ENCODE data around the gene OPHN1. TPM values are rescaled to one million over a fixed set of nuclear protein-coding genes. Genes with fewer than 3 reads are reported as not detected.
"Not testable (repeated sequence)": the region's sequence is repeated elsewhere in the genome, so short reads cannot be mapped to it uniquely, and the experiment has no call there.

OPHN1 gene
- polyA plus RNA-seq, 1 donor = 5.6 TPM

- DNase-seq = no peak
- no CpG with 5 or more reads among the region's 6 CpGs for WGBS (ENCODE audit: insufficient coverage, low lambda C conversion rate)
Observed at GRCh38 chrX:68403522-68403921, 29.8 kb downstream of the OPHN1 start.

GRCh38 chrX:68403038-68403437 is 30.3 kb downstream of the OPHN1 start:
- WGBS (ENCODE audit: insufficient coverage, low lambda C conversion rate) = no CpG with 5 or more reads among the region's 2 CpGs
- no peak overlapping the region for H3K4me3 ChIP-seq (ENCODE audit: low read length)
- no peaks in the 10 kb centered on the region for H3K4me1 ChIP-seq (ENCODE audit: control insufficient read depth, insufficient read depth, low read length)
- H3K9me3 ChIP-seq (ENCODE audit: control insufficient read depth, low read depth, low read length) = no peaks in the 10 kb centered on the region
- no peak overlapping the region for H3K27ac ChIP-seq (ENCODE audit: low read length)
- DNase-seq = no peak
- no peaks in the 10 kb centered on the region for H3K27me3 ChIP-seq (ENCODE audit: control insufficient read depth, insufficient read depth, low read length)
- no peaks in the 10 kb centered on the region for H3K36me3 ChIP-seq (ENCODE audit: control insufficient read depth, insufficient read depth, low read length)

More at GRCh38 chrX:68403522-68403921, 29.8 kb downstream of the OPHN1 start:
- Histone ChIP-seq H3K27me3 (ENCODE audit: control insufficient read depth, insufficient read depth, low read length) (no peaks in the 10 kb centered on the region), H3K27ac (ENCODE audit: low read length) (no peak overlapping the region), H3K4me3 (ENCODE audit: low read length) (no peak overlapping the region), H3K9me3 (ENCODE audit: control insufficient read depth, low read depth, low read length) (no peaks in the 10 kb centered on the region), H3K36me3 (ENCODE audit: control insufficient read depth, insufficient read depth, low read length) (no peaks in the 10 kb centered on the region), H3K4me1 (ENCODE audit: control insufficient read depth, insufficient read depth, low read length) (no peaks in the 10 kb centered on the region)

- Histone ChIP-seq H3K27me3 (ENCODE audit: control insufficient read depth, insufficient read depth, low read length) (no peaks in the 10 kb centered on the region), H3K4me3 (ENCODE audit: low read length) (no peak overlapping the region), H3K27ac (ENCODE audit: low read length) (no peak overlapping the region), H3K4me1 (ENCODE audit: control insufficient read depth, insufficient read depth, low read length) (no peaks in the 10 kb centered on the region), H3K36me3 (ENCODE audit: control insufficient read depth, insufficient read depth, low read length) (no peaks in the 10 kb centered on the region), H3K9me3 (ENCODE audit: control insufficient read depth, low read depth, low read length) (no peaks in the 10 kb centered on the region)
- no CpG with 5 or more reads among the region's 2 CpGs for WGBS (ENCODE audit: insufficient coverage, low lambda C conversion rate)
- DNase-seq = no peak
Observed at GRCh38 chrX:68402094-68402493, 31.2 kb downstream of the OPHN1 start.

- H3K36me3 ChIP-seq (ENCODE audit: control insufficient read depth, insufficient read depth, low read length) = peaks cover 2% of the 10 kb centered on the region
- WGBS (ENCODE audit: insufficient coverage, low lambda C conversion rate) = no CpG with 5 or more reads among the region's 3 CpGs
Observed at GRCh38 chrX:68398291-68398690, 35.0 kb downstream of the OPHN1 start.

GRCh38 chrX:68396953-68397352 is 36.3 kb downstream of the OPHN1 start:
- DNase-seq = no peak
- H3K9me3 ChIP-seq (ENCODE audit: control insufficient read depth, low read depth, low read length) = no peaks in the 10 kb centered on the region
- H3K36me3 ChIP-seq (ENCODE audit: control insufficient read depth, insufficient read depth, low read length) = peaks cover 2% of the 10 kb centered on the region
- no peak overlapping the region for H3K27ac ChIP-seq (ENCODE audit: low read length)
- H3K27me3 ChIP-seq (ENCODE audit: control insufficient read depth, insufficient read depth, low read length) = no peaks in the 10 kb centered on the region
- no CpG with 5 or more reads among the region's 2 CpGs for WGBS (ENCODE audit: insufficient coverage, low lambda C conversion rate)
- no peaks in the 10 kb centered on the region for H3K4me1 ChIP-seq (ENCODE audit: control insufficient read depth, insufficient read depth, low read length)
- no peak overlapping the region for H3K4me3 ChIP-seq (ENCODE audit: low read length)

More at GRCh38 chrX:68398291-68398690, 35.0 kb downstream of the OPHN1 start:
- H3K4me1 ChIP-seq (ENCODE audit: control insufficient read depth, insufficient read depth, low read length) = no peaks in the 10 kb centered on the region
- DNase-seq = no peak
- H3K9me3 ChIP-seq (ENCODE audit: control insufficient read depth, low read depth, low read length) = no peaks in the 10 kb centered on the region
- H3K4me3 ChIP-seq (ENCODE audit: low read length) = no peak overlapping the region
- H3K27ac ChIP-seq (ENCODE audit: low read length) = no peak overlapping the region
- H3K27me3 ChIP-seq (ENCODE audit: control insufficient read depth, insufficient read depth, low read length) = no peaks in the 10 kb centered on the region

- H3K27me3 ChIP-seq (ENCODE audit: control insufficient read depth, insufficient read depth, low read length); H3K4me3 ChIP-seq (ENCODE audit: low read length); DNase-seq; H3K9me3 ChIP-seq (ENCODE audit: control insufficient read depth, low read depth, low read length); H3K4me1 ChIP-seq (ENCODE audit: control insufficient read depth, insufficient read depth, low read length); H3K36me3 ChIP-seq (ENCODE audit: control insufficient read depth, insufficient read depth, low read length); H3K27ac ChIP-seq (ENCODE audit: low read length): not testable (repeated sequence)
- WGBS (ENCODE audit: insufficient coverage, low lambda C conversion rate) = no CpG with 5 or more reads among the region's 3 CpGs
Observed at GRCh38 chrX:68389419-68389960, 43.8 kb downstream of the OPHN1 start.

- H3K27me3 ChIP-seq (ENCODE audit: control insufficient read depth, insufficient read depth, low read length) = no peaks in the 10 kb centered on the region
- no peak for DNase-seq
- H3K4me3 ChIP-seq (ENCODE audit: low read length) = no peak overlapping the region
- WGBS (ENCODE audit: insufficient coverage, low lambda C conversion rate) = 66% methylated on average over 2 of the region's 3 CpGs
- H3K36me3 ChIP-seq (ENCODE audit: control insufficient read depth, insufficient read depth, low read length) = no peaks in the 10 kb centered on the region
- H3K9me3 ChIP-seq (ENCODE audit: control insufficient read depth, low read depth, low read length) = no peaks in the 10 kb centered on the region
- H3K4me1 ChIP-seq (ENCODE audit: control insufficient read depth, insufficient read depth, low read length) = no peaks in the 10 kb centered on the region
- H3K27ac ChIP-seq (ENCODE audit: low read length) = no peak overlapping the region
Observed at GRCh38 chrX:68387776-68388175, 45.5 kb downstream of the OPHN1 start.

- Histone ChIP-seq H3K4me3 (ENCODE audit: low read length) (no peak overlapping the region), H3K4me1 (ENCODE audit: control insufficient read depth, insufficient read depth, low read length) (no peaks in the 10 kb centered on the region), H3K27ac (ENCODE audit: low read length) (no peak overlapping the region), H3K27me3 (ENCODE audit: control insufficient read depth, insufficient read depth, low read length) (no peaks in the 10 kb centered on the region), H3K9me3 (ENCODE audit: control insufficient read depth, low read depth, low read length) (no peaks in the 10 kb centered on the region), H3K36me3 (ENCODE audit: control insufficient read depth, insufficient read depth, low read length) (no peaks in the 10 kb centered on the region)
- 80% methylated on average over 1 of the region's 5 CpGs for WGBS (ENCODE audit: insufficient coverage, low lambda C conversion rate)
- no peak for DNase-seq
Observed at GRCh38 chrX:68383540-68383939, 49.8 kb downstream of the OPHN1 start.

GRCh38 chrX:68377579-68377978 is 55.7 kb downstream of the OPHN1 start:
- not testable (repeated sequence) for H3K9me3 ChIP-seq (ENCODE audit: control insufficient read depth, low read depth, low read length); H3K27me3 ChIP-seq (ENCODE audit: control insufficient read depth, insufficient read depth, low read length); H3K4me3 ChIP-seq (ENCODE audit: low read length); H3K4me1 ChIP-seq (ENCODE audit: control insufficient read depth, insufficient read depth, low read length); H3K27ac ChIP-seq (ENCODE audit: low read length); H3K36me3 ChIP-seq (ENCODE audit: control insufficient read depth, insufficient read depth, low read length); DNase-seq
- WGBS (ENCODE audit: insufficient coverage, low lambda C conversion rate) = no CpG with 5 or more reads among the region's 5 CpGs

GRCh38 chrX:68376373-68376772 is 56.9 kb downstream of the OPHN1 start:
- no peaks in the 10 kb centered on the region for H3K9me3 ChIP-seq (ENCODE audit: control insufficient read depth, low read depth, low read length)
- H3K27ac ChIP-seq (ENCODE audit: low read length) = no peak overlapping the region
- H3K36me3 ChIP-seq (ENCODE audit: control insufficient read depth, insufficient read depth, low read length) = no peaks in the 10 kb centered on the region
- DNase-seq = no peak
- no peaks in the 10 kb centered on the region for H3K27me3 ChIP-seq (ENCODE audit: control insufficient read depth, insufficient read depth, low read length)
- no peak overlapping the region for H3K4me3 ChIP-seq (ENCODE audit: low read length)
- H3K4me1 ChIP-seq (ENCODE audit: control insufficient read depth, insufficient read depth, low read length) = no peaks in the 10 kb centered on the region

GRCh38 chrX:68375803-68376202 is 57.5 kb downstream of the OPHN1 start:
- H3K27ac ChIP-seq (ENCODE audit: low read length) = no peak overlapping the region

More at GRCh38 chrX:68375803-68376202, 57.5 kb downstream of the OPHN1 start:
- Histone ChIP-seq H3K4me1 (ENCODE audit: control insufficient read depth, insufficient read depth, low read length) (no peaks in the 10 kb centered on the region), H3K4me3 (ENCODE audit: low read length) (no peak overlapping the region), H3K27me3 (ENCODE audit: control insufficient read depth, insufficient read depth, low read length) (no peaks in the 10 kb centered on the region), H3K36me3 (ENCODE audit: control insufficient read depth, insufficient read depth, low read length) (no peaks in the 10 kb centered on the region), H3K9me3 (ENCODE audit: control insufficient read depth, low read depth, low read length) (no peaks in the 10 kb centered on the region)
- no CpG with 5 or more reads among the region's 2 CpGs for WGBS (ENCODE audit: insufficient coverage, low lambda C conversion rate)
- DNase-seq = no peak

All from large intestine (tissue), 3 donors.